GM19025 (cell line): ENCODE measurements around the gene KRT71.
"Not testable (repeated sequence)": the region's sequence is repeated elsewhere in the genome, so short reads cannot be mapped to it uniquely, and the experiment has no call there.

Experiments used
- ATAC-seq: cut with Tn5 transposase; IDR thresholded peaks from one replicate; pipeline ENCODE4 v1.9.1; 2021; ENCODE audit warnings: mild to moderate bottlenecking, low read depth, moderate library complexity; ENCODE audit not compliant: unreplicated experiment

The KRT71 gene

GRCh38 chr12:52500574-52500973 is 52.4 kb downstream of the KRT71 start:
- not testable (repeated sequence) for ATAC-seq

- ATAC-seq: no peak
Observed at GRCh38 chr12:52499806-52500560, 53.0 kb downstream of the KRT71 start.

DNA sequence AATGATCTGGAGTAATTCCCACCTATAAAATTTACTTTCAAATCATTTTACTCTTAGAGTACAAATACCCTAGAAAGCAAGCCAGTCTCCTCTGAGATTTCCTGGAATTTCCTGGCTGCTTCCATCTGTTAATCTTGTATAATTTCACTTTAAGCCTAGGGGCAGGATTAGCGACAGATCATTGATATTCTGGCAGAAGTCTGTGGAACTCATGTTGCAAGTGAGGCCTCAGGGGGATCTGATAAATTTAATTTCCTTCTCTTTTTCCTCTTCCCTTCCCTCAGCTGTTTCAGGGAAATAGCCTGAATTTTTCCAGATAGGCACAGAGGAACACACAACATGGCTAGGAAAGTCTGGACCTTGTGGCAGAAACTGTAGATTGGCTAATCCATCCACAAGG is 54.0 kb downstream of the KRT71 start:
- ATAC-seq: no peak

DNA sequence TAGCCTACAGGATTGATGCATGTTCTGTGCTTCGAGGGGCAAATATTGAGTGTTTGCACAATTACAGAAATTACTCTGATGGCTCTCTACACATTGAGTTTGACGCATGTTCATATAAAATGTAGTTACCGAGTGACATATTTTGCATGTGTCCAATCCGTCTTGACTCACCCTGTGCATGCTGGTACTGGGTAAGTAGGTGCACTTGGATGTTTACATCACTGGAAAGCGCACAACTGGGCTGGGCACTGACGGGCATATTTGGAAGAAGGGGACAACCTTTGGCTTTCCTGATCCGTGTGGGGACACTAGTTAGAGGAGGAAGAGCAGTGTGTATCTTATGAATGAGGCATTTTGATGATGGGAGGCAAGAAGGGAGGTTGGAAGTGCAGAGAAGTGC is 55.0 kb downstream of the KRT71 start:
- no peak for ATAC-seq

DNA sequence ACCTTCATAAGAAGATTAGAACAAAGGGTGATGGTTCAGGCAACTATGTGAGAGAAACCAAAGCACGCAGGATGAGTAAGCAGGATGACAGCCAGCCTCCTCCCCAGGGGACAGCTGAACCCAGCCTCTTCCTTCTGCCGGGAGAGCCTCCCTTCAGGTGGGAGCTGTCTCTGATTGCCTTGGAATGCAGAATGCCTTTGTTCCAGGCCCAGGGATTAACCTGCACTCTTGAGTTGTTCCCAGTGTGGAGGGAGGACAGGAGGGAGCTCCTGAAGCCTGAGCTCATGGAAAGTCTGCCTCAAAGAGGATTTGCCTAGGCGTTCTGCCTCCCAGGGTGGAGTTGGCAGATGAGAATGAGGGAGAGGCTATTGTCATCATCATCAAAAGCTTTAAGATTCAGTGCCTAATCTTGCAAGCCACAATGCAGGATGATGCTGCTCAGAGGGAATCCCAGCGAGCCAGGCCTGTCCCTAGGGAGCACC is 56.3 kb downstream of the KRT71 start:
- ATAC-seq: no peak

DNA sequence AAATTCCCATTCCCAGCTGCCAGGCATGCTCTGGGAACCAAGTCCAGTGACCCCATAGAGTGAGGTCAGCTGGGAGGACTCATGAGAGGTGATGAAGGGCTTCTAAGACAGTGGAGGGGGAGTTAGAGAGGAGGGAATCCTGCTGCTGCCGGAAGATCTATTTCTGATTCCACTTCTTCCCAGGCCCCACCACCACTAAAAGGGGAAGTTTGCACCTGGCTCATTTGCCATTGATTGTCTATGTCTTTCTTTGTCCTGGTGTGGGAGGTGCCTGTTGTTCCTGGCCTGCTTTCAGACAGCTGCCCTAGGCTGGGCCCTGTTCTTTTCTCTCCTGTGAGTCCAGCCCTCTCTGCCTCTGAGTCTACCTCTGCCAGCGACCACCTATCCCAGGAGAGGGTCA is 56.9 kb downstream of the KRT71 start:
- no peak for ATAC-seq

- ATAC-seq: no peak
Observed at GRCh38 chr12:52495389-52495788, 57.6 kb downstream of the KRT71 start.

GRCh38 chr12:52494518-52494917 is 58.4 kb downstream of the KRT71 start:
- no peak for ATAC-seq

DNA sequence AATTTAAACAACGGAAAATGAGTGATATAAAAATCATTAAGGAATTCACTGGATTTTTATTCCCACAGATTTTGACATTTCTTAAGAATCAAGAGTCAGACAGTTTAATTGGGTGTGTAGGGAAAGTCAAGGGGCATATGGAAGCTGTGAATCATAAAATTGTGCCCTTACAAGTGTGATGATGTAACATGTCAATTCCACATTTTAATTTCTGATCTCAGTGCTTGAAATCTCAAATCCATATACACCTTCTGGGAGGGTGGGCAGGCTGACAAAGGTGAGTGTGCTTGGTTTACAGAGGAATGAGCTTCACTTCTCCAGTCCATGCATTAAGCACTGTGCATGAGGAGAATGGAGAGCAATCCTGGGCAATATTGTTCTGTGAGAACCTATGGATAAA is 58.8 kb downstream of the KRT71 start:
- ATAC-seq: no peak
